GM19043 (cell line): ENCODE data around the gene CCN5.

Experiments used
- ATAC-seq: cut with Tn5 transposase; IDR thresholded peaks from one replicate; pipeline ENCODE4 v1.9.1; 2021; ENCODE audit warnings: low read depth; ENCODE audit not compliant: unreplicated experiment

Gene CCN5

GRCh38 chr20:44714102-44714700, 968 bp upstream of the CCN5 start:
- no peak for ATAC-seq

GRCh38 chr20:44715499-44716308, 535 bp downstream of the CCN5 start:
- ATAC-seq: no peak

- no peak for ATAC-seq
Observed at GRCh38 chr20:44716309-44717106, 1.3 kb downstream of the CCN5 start.

- no peak for ATAC-seq
Observed at GRCh38 chr20:44717986-44718385, 2.8 kb downstream of the CCN5 start.

GRCh38 chr20:44719841-44720240, 4.7 kb downstream of the CCN5 start:
- ATAC-seq: no peak

- no peak for ATAC-seq
Observed at GRCh38 chr20:44720621-44720996, 5.4 kb downstream of the CCN5 start.

- no peak for ATAC-seq
Observed at GRCh38 chr20:44720997-44721784, 6.0 kb downstream of the CCN5 start.

GRCh38 chr20:44721785-44722054, 6.6 kb downstream of the CCN5 start:
- ATAC-seq: no peak

GRCh38 chr20:44722990-44723389, 7.8 kb downstream of the CCN5 start:
- ATAC-seq: no peak

- ATAC-seq: no peak
Observed at GRCh38 chr20:44723391-44723790, 8.2 kb downstream of the CCN5 start.

GRCh38 chr20:44723798-44724362, 8.7 kb downstream of the CCN5 start:
- ATAC-seq: no peak

- no peak for ATAC-seq
Observed at GRCh38 chr20:44724423-44725091, 9.4 kb downstream of the CCN5 start.

- ATAC-seq: no peak
Observed at GRCh38 chr20:44725837-44726236, 10.7 kb downstream of the CCN5 start.

- ATAC-seq: no peak
Observed at GRCh38 chr20:44727039-44727438, 11.9 kb downstream of the CCN5 start.

GRCh38 chr20:44727651-44728050, 12.5 kb downstream of the CCN5 start:
- ATAC-seq: no peak

- no peak for ATAC-seq
Observed at GRCh38 chr20:44728801-44729443, 13.8 kb downstream of the CCN5 start.

GRCh38 chr20:44730441-44730840, 15.3 kb downstream of the CCN5 start:
- ATAC-seq: no peak

- no peak for ATAC-seq
Observed at GRCh38 chr20:44731657-44732056, 16.5 kb downstream of the CCN5 start.

GRCh38 chr20:44732327-44732726, 17.2 kb downstream of the CCN5 start:
- ATAC-seq: no peak
